HG03558 (cell line): ENCODE data around the gene KCNJ9.

Source experiments
- ATAC-seq: cut with Tn5 transposase; IDR thresholded peaks from one replicate; pipeline ENCODE4 v1.9.1; 2021; ENCODE audit warnings: moderate number of reproducible peaks; ENCODE audit not compliant: unreplicated experiment; ENCODE audit errors: extremely low read depth

KCNJ9 gene

GRCh38 chr1:160085686-160086455, 4.5 kb downstream of the KCNJ9 start:
- ATAC-seq = no peak

DNA sequence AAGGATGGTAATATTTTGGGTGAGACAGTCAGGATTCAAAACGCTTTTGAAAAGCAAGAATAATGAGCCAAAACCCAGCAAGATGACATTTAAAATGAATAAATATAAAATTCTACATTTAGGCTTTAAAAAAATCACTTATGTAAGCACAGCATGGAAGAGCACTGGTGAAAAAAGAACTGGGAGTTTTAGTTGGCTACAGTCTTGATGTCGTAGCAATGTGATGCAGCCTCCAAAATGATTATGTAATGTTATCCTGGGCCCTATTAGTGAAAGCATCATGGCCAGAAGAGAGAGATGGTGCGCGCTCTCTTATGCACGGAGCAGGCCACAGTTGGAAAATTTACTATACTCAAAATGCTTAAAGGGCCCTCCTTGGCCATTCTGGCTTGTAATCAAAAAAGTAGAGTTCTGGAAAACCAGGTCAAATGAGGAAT, 5.1 kb downstream of the KCNJ9 start:
- no peak for ATAC-seq

DNA sequence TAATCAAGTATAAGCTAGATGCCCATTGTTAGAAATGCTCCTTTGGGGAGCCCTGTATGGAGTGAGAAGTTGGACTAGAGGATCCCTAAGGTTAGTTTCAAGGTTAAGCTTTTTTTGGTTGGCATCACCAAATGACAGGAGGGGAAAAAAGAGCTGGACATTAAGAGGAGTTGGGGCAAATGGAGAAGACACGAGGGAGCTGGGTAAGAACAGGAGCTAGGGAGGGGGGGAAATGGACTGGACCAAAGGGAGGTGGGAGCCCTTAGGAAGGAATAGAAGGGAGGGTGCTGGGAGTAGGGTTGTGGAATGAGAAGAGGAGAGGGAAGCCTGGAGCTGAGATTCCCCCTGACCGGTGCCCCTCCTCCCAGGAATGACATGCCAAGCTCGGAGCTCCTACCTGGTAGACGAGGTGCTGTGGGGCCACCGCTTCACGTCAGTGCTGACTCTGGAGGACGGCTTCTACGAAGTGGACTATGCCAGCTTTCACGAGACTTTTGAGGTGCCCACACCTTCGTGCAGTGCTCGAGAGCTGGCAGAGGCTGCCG, 5.9 kb downstream of the KCNJ9 start:
- ATAC-seq = no peak

GRCh38 chr1:160089883-160090282, 8.5 kb downstream of the KCNJ9 start:
- ATAC-seq = no peak

DNA sequence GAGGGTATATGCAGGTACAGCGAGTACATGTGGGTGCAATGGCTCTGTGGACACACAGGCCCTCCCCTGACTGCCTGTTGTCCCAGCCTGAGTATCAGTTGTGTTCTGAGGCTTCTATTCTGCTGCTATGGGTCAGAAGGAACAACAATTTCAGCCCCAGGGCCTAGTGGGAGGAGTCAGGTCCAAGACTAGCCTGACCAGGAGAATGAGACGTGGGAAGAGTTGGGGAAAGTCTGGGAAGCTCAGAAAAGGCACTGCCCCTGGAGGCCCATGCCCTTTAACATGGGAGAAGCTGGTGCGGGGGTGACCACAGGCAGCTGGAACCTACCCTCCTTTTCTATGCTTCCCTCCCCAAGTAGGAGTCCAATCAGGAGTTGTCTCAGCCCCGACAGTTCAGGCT, 9.4 kb downstream of the KCNJ9 start:
- no peak for ATAC-seq

- ATAC-seq = no peak
Measured at GRCh38 chr1:160091666-160092223, 10.4 kb downstream of the KCNJ9 start.

DNA sequence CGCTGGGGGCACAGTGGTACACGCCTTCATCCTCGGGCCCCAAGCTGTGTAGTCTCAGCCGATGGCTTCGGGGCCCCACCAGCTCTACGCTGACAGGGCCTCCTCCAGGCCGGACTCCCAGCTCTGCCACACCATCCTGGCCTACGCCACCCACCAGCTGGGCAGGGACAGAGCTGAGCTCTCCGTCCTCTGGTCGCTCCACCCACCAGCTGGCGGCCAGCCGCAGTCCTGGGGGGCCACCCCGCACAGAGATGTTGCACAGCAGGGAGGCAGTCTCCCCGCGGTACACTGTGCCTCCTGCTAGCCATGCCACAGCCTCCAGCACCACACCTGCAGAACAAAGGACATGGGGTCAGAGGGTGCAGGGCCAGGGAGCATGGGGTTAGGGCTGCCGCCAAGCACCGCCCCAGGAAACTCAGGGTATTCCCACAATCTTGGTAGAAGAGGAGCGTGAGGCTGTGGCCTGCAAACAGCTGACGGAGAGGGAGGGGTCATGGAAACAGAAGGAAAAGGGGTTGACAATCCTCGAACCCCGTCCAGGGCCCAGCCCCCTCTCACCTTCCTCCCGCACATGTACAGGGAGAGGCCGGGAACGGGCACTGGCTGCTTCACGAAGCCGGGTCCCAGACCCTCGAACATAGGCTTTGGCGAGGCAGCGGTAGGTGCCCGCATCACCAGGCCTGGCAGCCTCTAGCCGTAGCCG, 11.2 kb downstream of the KCNJ9 start:
- no peak for ATAC-seq

GRCh38 chr1:160093069-160093395, 11.7 kb downstream of the KCNJ9 start:
- no peak for ATAC-seq

- ATAC-seq = no peak
Measured at GRCh38 chr1:160093624-160094290, 12.4 kb downstream of the KCNJ9 start.

- no peak for ATAC-seq
Measured at GRCh38 chr1:160094291-160094625, 12.9 kb downstream of the KCNJ9 start.

GRCh38 chr1:160094806-160095205, 13.5 kb downstream of the KCNJ9 start:
- ATAC-seq = no peak

GRCh38 chr1:160095382-160096105, 14.2 kb downstream of the KCNJ9 start:
- no peak for ATAC-seq

GRCh38 chr1:160096274-160097116, 15.2 kb downstream of the KCNJ9 start:
- no peak for ATAC-seq

GRCh38 chr1:160097151-160097910, 16.0 kb downstream of the KCNJ9 start:
- no peak for ATAC-seq

DNA sequence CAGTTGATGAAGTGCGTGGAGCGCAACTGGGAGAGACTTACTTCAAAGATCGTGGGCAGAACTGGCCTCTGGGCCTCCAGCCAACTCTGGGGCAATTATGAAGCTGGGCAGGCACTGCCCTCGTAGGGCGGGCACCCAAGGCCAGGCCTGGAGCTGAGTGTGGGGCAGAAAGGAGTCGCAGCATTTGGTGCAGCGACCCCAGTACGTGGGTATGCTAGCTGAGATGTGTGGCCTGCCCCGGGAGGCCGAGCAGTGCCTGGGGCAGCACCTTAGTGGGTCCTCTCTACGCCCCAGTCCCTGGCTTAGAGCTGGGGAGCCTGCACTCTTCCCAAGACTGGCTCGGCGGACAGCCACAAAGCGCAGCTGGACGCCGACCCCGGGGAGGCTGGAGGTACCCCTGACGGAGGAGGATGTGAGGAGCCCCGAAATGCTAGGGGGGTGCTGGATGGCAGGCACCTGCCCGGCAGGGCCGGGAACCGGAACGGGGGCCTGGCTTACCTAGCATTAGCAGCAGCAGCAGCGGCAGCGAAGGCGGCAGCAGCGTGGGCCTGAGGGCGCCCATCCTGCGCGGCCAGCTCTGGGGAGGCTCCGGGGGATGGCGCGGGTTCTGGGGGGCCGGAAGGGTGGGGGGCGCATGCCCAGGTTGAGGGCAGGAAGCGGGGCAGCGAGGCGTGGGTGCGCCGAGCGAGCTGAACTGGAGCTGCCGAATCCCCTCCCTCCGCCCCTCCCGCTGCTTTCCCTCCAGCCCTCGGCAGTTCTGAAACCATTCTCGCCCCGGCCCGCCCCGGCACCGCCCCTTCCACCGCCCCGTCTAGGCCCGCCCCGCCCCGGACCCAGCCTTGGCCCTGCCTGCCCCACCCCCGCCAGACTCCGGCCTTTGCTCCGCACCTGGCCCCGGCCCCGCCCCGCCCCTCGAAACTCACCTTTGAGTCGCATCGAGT, 16.8 kb downstream of the KCNJ9 start, which contains the start of gene IGSF8:
TSS of gene IGSF8 (minus strand) at position 709 of the 941 bp plus-strand sequence. CDS start at position 562, 147 bp downstream.
- no peak for ATAC-seq

- ATAC-seq = peak; percentile 67
Measured at GRCh38 chr1:160098852-160099561, 17.7 kb downstream of the KCNJ9 start.
